ENCODE measurements around the gene IL3.
A peak's percentile ranks its signal among the peaks of the same experiment; 100 is the strongest.

The IL3 gene

GRCh38 chr5:132060501-132061161, at the start of gene IL3:
Gene IL3 (plus strand): TSS chr5:132060655. CDS start chr5:132060707, 52 bp downstream.
- no peak for DNase-seq

GRCh38 chr5:132010989-132011621, 49.4 kb upstream of the IL3 start:
- DNase-seq: peak in 1 of 14 donors; percentile 29

GRCh38 chr5:132011622-132012343, 48.7 kb upstream of the IL3 start, which contains the start of gene ACSL6:
Gene ACSL6 (minus strand): TSS chr5:132011658. CDS start chr5:132011553, 105 bp downstream.
- DNase-seq: peak in 3 of 14 donors; percentile 28 to 58 (median 37)

GRCh38 chr5:132012371-132013005, 48.0 kb upstream of the IL3 start:
- DNase-seq: no peak

GRCh38 chr5:132013006-132013689, 47.3 kb upstream of the IL3 start:
- DNase-seq: peak in 1 of 14 donors; percentile 35

- no peak for DNase-seq
Measured at GRCh38 chr5:132013711-132014110, 46.7 kb upstream of the IL3 start.

GRCh38 chr5:132016721-132017250, 43.7 kb upstream of the IL3 start:
- DNase-seq: no peak

- no peak for DNase-seq
Measured at GRCh38 chr5:132017316-132017715, 43.1 kb upstream of the IL3 start.

GRCh38 chr5:132017738-132018625, 42.5 kb upstream of the IL3 start:
- DNase-seq: no peak

- no peak for DNase-seq
Measured at GRCh38 chr5:132019337-132019736, 41.1 kb upstream of the IL3 start.

- DNase-seq: no peak
Measured at GRCh38 chr5:132019857-132020555, 40.4 kb upstream of the IL3 start.

- no peak for DNase-seq
Measured at GRCh38 chr5:132020568-132021339, 39.7 kb upstream of the IL3 start.

- no peak for DNase-seq
Measured at GRCh38 chr5:132021654-132022053, 38.8 kb upstream of the IL3 start.

GRCh38 chr5:132022737-132023136, 37.7 kb upstream of the IL3 start:
- no peak for DNase-seq

GRCh38 chr5:132023258-132024116, 37.0 kb upstream of the IL3 start:
- DNase-seq: no peak

GRCh38 chr5:132024117-132024435, 36.4 kb upstream of the IL3 start:
- DNase-seq: no peak

GRCh38 chr5:132024789-132025402, 35.6 kb upstream of the IL3 start:
- DNase-seq: no peak

- DNase-seq: no peak
Measured at GRCh38 chr5:132025403-132025971, 35.0 kb upstream of the IL3 start.
